Calu3 (cell line): ENCODE measurements around the gene RGMA. TPM values are rescaled to one million over a fixed set of nuclear protein-coding genes. Genes with fewer than 3 reads are reported as not detected.
"Not testable (repeated sequence)": the region's sequence is repeated elsewhere in the genome, so short reads cannot be mapped to it uniquely, and the experiment has no call there.

Source experiments
- BruUV-seq: library from RNA; stranded (reverse); fragments of 400-500 nt; replicated peaks from 2 replicates; lab custom pipeline; 2021; lab: Mats Ljungman, UMichigan
- CTCF ChIA-PET: fragments of 300-600 bp; sonication (Branson Sonifier 250); formaldehyde crosslinking; loops from one replicate; lab custom pipeline; 2022; ENCODE audit warnings: antibody characterized with exemption; lab: Charles Lee
- DNase-seq: peaks from one replicate; pipeline ENCODE4 v3.0.0; 2022
- H3K27ac Mint-ChIP-seq: one replicate; pipeline ENCODE4 v1.8.0; 2022; ENCODE audit warnings: mixed read lengths; ENCODE audit not compliant: unreplicated experiment
- H3K27me3 Mint-ChIP-seq: one replicate; pipeline ENCODE4 v1.8.0; 2022; ENCODE audit warnings: mixed read lengths; ENCODE audit not compliant: unreplicated experiment
- H3K36me3 Mint-ChIP-seq: one replicate; pipeline ENCODE4 v1.8.0; 2022; ENCODE audit warnings: mild to moderate bottlenecking, moderate library complexity, mixed read lengths; ENCODE audit not compliant: insufficient read depth, unreplicated experiment
- H3K4me1 Mint-ChIP-seq: one replicate; pipeline ENCODE4 v1.8.0; 2022; ENCODE audit warnings: mild to moderate bottlenecking, low read depth, mixed read lengths; ENCODE audit not compliant: unreplicated experiment
- H3K4me3 Mint-ChIP-seq: one replicate; pipeline ENCODE4 v1.8.0; 2022; ENCODE audit warnings: mild to moderate bottlenecking, low read depth, moderate library complexity, mixed read lengths; ENCODE audit not compliant: unreplicated experiment
- H3K9me3 Mint-ChIP-seq: one replicate; pipeline ENCODE4 v1.8.0; 2022; ENCODE audit warnings: low read depth, mixed read lengths; ENCODE audit not compliant: unreplicated experiment
- CTCF ChIP-seq: fragments of 200-600 bp; IDR thresholded peaks from one replicate; pipeline ENCODE4 v1.8.0; 2022; ENCODE audit warnings: antibody characterized with exemption; ENCODE audit not compliant: unreplicated experiment
- intact Hi-C: fragments of 100-400 bp; cut with micrococcal nuclease; formaldehyde crosslinking; loops from one replicate; pipeline ENCODE4 v1.10.0; 2022; ENCODE audit not compliant: unreplicated experiment
- total RNA-seq: library from RNA; stranded (reverse); gene quantifications from 2 replicates; pipeline ENCODE4 v1.2.3, GENCODE V29; 2022

RGMA gene
- total RNA-seq, 1 experiment from 2014 or later, result 0.78 TPM

DNA sequence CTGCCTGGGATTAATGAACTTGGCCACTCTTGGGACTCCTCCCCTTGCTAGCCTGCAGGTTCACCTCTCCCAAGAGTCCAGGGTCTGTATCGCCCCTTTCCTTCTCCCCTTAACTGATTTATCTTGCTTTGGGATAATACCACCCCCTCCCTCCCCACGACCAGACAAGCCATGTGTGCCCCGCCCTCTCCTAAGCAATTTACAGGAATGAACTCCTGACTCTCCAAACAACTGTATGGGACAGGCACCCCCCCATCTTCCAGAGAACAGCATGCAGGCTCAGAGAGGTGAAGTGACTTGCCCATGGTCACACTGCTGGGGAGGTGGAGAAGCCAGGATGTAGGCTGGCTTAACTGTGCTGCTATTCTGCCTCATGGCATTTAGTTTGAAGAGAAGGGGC lies 46.8 kb downstream of the RGMA start:
- DNase-seq, result no peak
- Mint-ChIP-seq H3K27ac (no peak overlapping the region), H3K4me1 (no peaks in the 10 kb centered on the region), H3K9me3 (peaks cover 3% of the 10 kb centered on the region), H3K36me3 (no peaks in the 10 kb centered on the region), H3K4me3 (no peak overlapping the region), H3K27me3 (peaks cover 68% of the 10 kb centered on the region)
- no TSS peak for BruUV-seq
- CTCF ChIA-PET, result no interaction called here
- TF ChIP-seq CTCF, result no peak
- intact Hi-C loops, result no loop called here

GRCh38 chr15:93041159-93041547 lies 47.9 kb downstream of the RGMA start:
- Mint-ChIP-seq H3K27ac (no peak overlapping the region), H3K27me3 (peaks cover 57% of the 10 kb centered on the region), H3K4me3 (no peak overlapping the region), H3K36me3 (no peaks in the 10 kb centered on the region), H3K4me1 (no peaks in the 10 kb centered on the region), H3K9me3 (peaks cover 3% of the 10 kb centered on the region)
- TF ChIP-seq CTCF, result no peak
- intact Hi-C loops, result no loop called here
- no TSS peak for BruUV-seq
- CTCF ChIA-PET, result interaction anchor here (0.7 to 1.2 kb wide), 4 partner anchors 11 to 210 kb away, joined by 3 to 10 read pairs (median 4); no protein-coding TSS in a partner anchor
- DNase-seq, result no peak

DNA sequence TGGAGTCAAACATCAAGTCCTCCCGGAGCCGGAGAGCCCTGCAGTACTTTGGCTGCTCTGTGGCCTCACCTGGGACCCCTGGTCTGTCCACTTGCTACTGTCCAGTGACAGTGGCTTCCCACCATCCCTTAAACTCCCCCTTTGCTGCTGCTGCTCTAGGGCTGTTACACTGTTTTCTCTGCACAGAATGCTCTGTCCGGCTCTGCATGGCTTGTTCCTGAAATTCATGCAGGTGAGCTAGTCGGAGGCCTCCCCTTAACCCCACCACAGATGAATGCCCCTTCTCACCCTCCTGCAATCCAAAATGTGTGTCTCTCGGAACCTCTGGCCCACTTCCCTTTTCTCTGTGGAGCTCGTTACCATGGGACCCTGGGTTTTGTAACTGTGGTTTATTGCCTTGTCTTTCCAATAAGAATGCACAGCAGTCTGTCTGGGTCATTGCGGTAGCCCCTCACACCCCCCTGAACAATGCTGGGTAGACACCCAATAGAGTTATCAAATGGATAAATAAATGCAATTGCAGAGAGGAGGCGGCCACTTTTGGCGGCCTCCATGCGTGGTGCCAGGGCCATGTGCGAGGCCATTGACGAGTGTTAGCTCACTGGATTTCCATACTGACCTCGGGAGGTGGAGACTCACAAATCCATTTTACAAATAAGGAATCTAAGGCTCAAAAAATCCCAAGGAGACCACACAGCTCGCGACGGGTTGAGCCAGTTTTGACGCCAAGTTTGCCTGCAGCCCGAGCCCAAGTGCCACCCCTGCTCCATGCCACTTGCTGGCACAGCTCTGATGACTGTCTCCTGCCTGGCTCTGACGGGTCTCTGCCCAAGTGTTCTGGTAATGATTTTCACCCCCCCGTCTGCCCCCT lies 48.5 kb downstream of the RGMA start:
- Mint-ChIP-seq H3K9me3 (no peaks in the 10 kb centered on the region), H3K27ac (no peak overlapping the region), H3K4me3 (no peak overlapping the region), H3K27me3 (peaks cover 51% of the 10 kb centered on the region), H3K36me3 (no peaks in the 10 kb centered on the region), H3K4me1 (no peaks in the 10 kb centered on the region)
- TF ChIP-seq CTCF, result no peak
- intact Hi-C loops, result no loop called here
- no TSS peak for BruUV-seq
- CTCF ChIA-PET, result interaction anchor here (0.6 to 1.2 kb wide), 5 partner anchors 10 to 1087 kb away, joined by 3 to 10 read pairs (median 3); no protein-coding TSS in a partner anchor
- no peak for DNase-seq

DNA sequence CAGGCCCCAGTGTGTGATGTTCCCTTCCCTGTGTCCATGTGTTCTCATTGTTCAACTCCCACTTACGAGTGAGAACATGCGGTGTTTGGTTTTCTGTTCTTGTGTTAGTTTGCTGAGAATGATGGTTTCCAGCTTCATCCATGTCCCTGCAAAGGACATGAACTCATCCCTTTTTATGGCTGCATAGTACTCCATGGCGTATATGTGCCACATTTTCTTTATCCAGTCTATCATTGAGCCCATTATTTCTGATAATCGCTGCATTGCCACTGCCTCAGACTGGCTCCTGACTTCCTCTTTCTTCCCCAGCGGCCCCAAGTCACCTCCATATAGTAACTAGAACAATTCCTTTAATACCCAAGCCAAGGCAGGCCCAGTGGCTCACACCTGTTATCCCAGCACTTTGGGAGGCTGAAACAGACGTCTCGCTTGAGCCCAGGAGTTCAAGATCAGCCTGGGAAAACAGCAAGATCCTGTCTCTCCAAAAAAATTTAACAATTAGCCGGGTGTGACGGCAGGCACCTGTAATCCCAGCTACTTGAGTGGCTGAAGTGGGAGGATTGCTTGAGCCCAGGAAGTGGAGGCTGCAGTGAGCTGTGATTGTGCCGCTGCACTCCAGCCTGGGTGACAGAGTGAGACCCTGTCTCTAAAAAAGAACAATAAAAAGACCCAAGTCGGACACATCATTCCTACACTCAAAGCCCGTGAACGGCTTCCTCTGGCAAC lies 49.3 kb downstream of the RGMA start:
- CTCF ChIA-PET, result interaction anchor here (0.6 to 1.2 kb wide), 2 partner anchors 20 to 1088 kb away, joined by 3 read pairs; no protein-coding TSS in a partner anchor

More for the DNA sequence above, 49.3 kb downstream of the RGMA start:
- H3K9me3 Mint-ChIP-seq, BruUV-seq, H3K27ac Mint-ChIP-seq, H3K4me1 Mint-ChIP-seq, H3K36me3 Mint-ChIP-seq, H3K4me3 Mint-ChIP-seq, DNase-seq: not testable (repeated sequence)
- peaks cover 49% of the 10 kb centered on the region for H3K27me3 Mint-ChIP-seq
- intact Hi-C loops, result loop anchor here (5.0 kb wide), 1 partner anchor 938 kb away; no protein-coding TSS in a partner anchor
